H9 (cell line): ENCODE results near the gene CHM. TPM values are rescaled to one million over a fixed set of nuclear protein-coding genes. Genes with fewer than 3 reads are reported as not detected.

Source experiments
- DNase-seq: peaks from one replicate; pipeline ENCODE4 v3.0.0-alpha.2; 2017
- H2AFZ ChIP-seq: one replicate; pipeline ENCODE4 v1.6.1; 2013; ENCODE audit warnings: mild to moderate bottlenecking, low read length, control low read depth, moderate library complexity
- H2AK5ac ChIP-seq: 2 replicates; pipeline ENCODE4 v1.6.1; 2013; ENCODE audit warnings: low read length, control low read depth, mixed read lengths; ENCODE audit not compliant: insufficient read length
- H2BK120ac ChIP-seq: one replicate; pipeline ENCODE4 v1.6.1; 2013; ENCODE audit warnings: low read depth, mild to moderate bottlenecking, low read length, control low read depth, inconsistent platforms; ENCODE audit not compliant: poor library complexity, severe bottlenecking
- H2BK12ac ChIP-seq: 2 replicates; pipeline ENCODE4 v1.6.1; 2013; ENCODE audit warnings: low read length, control low read depth, mixed read lengths, low read depth; ENCODE audit not compliant: insufficient read length
- H2BK15ac ChIP-seq: 2 replicates; pipeline ENCODE4 v1.6.1; 2013; ENCODE audit warnings: low read depth, low read length, control low read depth
- H2BK20ac ChIP-seq: one replicate; pipeline ENCODE4 v1.6.1; 2013; ENCODE audit warnings: low read depth, mild to moderate bottlenecking, low read length, control low read depth, inconsistent platforms; ENCODE audit not compliant: poor library complexity, severe bottlenecking
- H2BK5ac ChIP-seq: 2 replicates; pipeline ENCODE4 v1.6.1; 2013; ENCODE audit warnings: low read length, control low read depth, mixed read lengths; ENCODE audit not compliant: insufficient read length
- H3K14ac ChIP-seq: 2 replicates; pipeline ENCODE4 v1.6.1; 2013; ENCODE audit warnings: low read length, control low read depth; ENCODE audit not compliant: insufficient read depth
- H3K18ac ChIP-seq: 2 replicates; pipeline ENCODE4 v1.6.1; 2013; ENCODE audit warnings: low read depth, mild to moderate bottlenecking, mixed read lengths, low read length, control low read depth; ENCODE audit not compliant: insufficient read length
- H3K23ac ChIP-seq: 2 replicates; pipeline ENCODE4 v1.6.1; 2013; ENCODE audit warnings: low read length, control low read depth, mixed read lengths, low read depth; ENCODE audit not compliant: insufficient read length
- H3K23me2 ChIP-seq: 2 replicates; pipeline ENCODE4 v1.6.1; 2013; ENCODE audit warnings: low read depth, mild to moderate bottlenecking, mixed read lengths, low read length, control low read depth; ENCODE audit not compliant: insufficient read length, poor library complexity, severe bottlenecking
- H3K27ac ChIP-seq: 2 replicates; pipeline ENCODE4 v1.5.1; 2013; ENCODE audit warnings: low read length, control low read depth, mixed read lengths, low read depth; ENCODE audit not compliant: insufficient read length
- H3K27me3 ChIP-seq: 2 replicates; pipeline ENCODE4 v1.6.1; 2013; ENCODE audit warnings: low read length, control low read depth, inconsistent platforms; ENCODE audit not compliant: insufficient read depth
- H3K4ac ChIP-seq: 2 replicates; pipeline ENCODE4 v1.6.1; 2013; ENCODE audit warnings: low read depth, mild to moderate bottlenecking, control low read depth, inconsistent platforms, low read length, moderate library complexity
- H3K4me1 ChIP-seq: 2 replicates; pipeline ENCODE4 v1.6.1; 2013; ENCODE audit warnings: low read length, control low read depth, inconsistent platforms; ENCODE audit not compliant: insufficient read depth
- H3K4me2 ChIP-seq: 2 replicates; pipeline ENCODE4 v1.6.1; 2013; ENCODE audit warnings: low read length, control low read depth, mixed read lengths; ENCODE audit not compliant: insufficient read length, insufficient read depth
- H3K56ac ChIP-seq: 2 replicates; pipeline ENCODE4 v1.6.1; 2013; ENCODE audit warnings: low read depth, mild to moderate bottlenecking, mixed read lengths, low read length, control low read depth; ENCODE audit not compliant: insufficient read length
- H3K79me1 ChIP-seq: 2 replicates; pipeline ENCODE4 v1.6.1; 2013; ENCODE audit warnings: low read depth, mild to moderate bottlenecking, moderate library complexity, low read length, control low read depth, inconsistent platforms; ENCODE audit not compliant: insufficient read depth, poor library complexity, severe bottlenecking
- H3K79me2 ChIP-seq: 2 replicates; pipeline ENCODE4 v1.6.1; 2013; ENCODE audit warnings: low read length, control low read depth, inconsistent platforms; ENCODE audit not compliant: insufficient read depth
- H3K9ac ChIP-seq: 2 replicates; pipeline ENCODE4 v1.6.1; 2013; ENCODE audit warnings: low read length, control low read depth, mixed read lengths; ENCODE audit not compliant: insufficient read length; ENCODE audit errors: extremely low read depth
- H3K9me3 ChIP-seq: one replicate; pipeline ENCODE4 v1.6.1; 2013; ENCODE audit warnings: low read depth, low read length, inconsistent platforms; ENCODE audit not compliant: control insufficient read depth
- H3T11ph ChIP-seq: one replicate; pipeline ENCODE4 v1.6.1; 2013; ENCODE audit warnings: mild to moderate bottlenecking, low read length, control low read depth, inconsistent platforms
- H4K20me1 ChIP-seq: one replicate; pipeline ENCODE4 v1.6.1; 2013; ENCODE audit not compliant: control insufficient read depth, insufficient read length, insufficient read depth
- H4K5ac ChIP-seq: 2 replicates; pipeline ENCODE4 v1.6.1; 2013; ENCODE audit warnings: low read depth, mild to moderate bottlenecking, mixed read lengths, low read length, control low read depth; ENCODE audit not compliant: insufficient read length
- H4K8ac ChIP-seq: replicated peaks from 2 replicates; pipeline ENCODE4 v1.6.1; 2013; ENCODE audit warnings: low read length, control low read depth, mixed read lengths, low read depth; ENCODE audit not compliant: insufficient read length
- H4K91ac ChIP-seq: 2 replicates; pipeline ENCODE4 v1.6.1; 2013; ENCODE audit warnings: low read depth, mild to moderate bottlenecking, moderate library complexity, mixed read lengths, low read length, control low read depth; ENCODE audit not compliant: insufficient read length
- H3K27ac Mint-ChIP-seq, 3 experiments: 2 replicates in 2 of 3; 3 replicates in 1 of 3; pipeline ENCODE4 v1.8.0; 2020 to 2021; ENCODE audit warnings: mixed read lengths in 3 of 3, mild to moderate bottlenecking in 1 of 3, moderate library complexity in 1 of 3
- H3K27me3 Mint-ChIP-seq: 2 replicates; pipeline ENCODE4 v1.8.0; 2021; ENCODE audit warnings: low read depth, mild to moderate bottlenecking, moderate library complexity, mixed read lengths
- H3K36me3 Mint-ChIP-seq, 3 experiments: 2 replicates in 2 of 3; 3 replicates in 1 of 3; pipeline ENCODE4 v1.8.0; 2020 to 2021; ENCODE audit warnings: low read depth in 3 of 3, mixed read lengths in 3 of 3; ENCODE audit not compliant: insufficient read depth in 1 of 3
- H3K4me1 Mint-ChIP-seq, 2 experiments: 2 replicates each; pipeline ENCODE4 v1.8.0; 2020; ENCODE audit warnings: mixed read lengths in 2 of 2
- H3K4me3 Mint-ChIP-seq, 2 experiments: 2 replicates in 1 of 2; 3 replicates in 1 of 2; pipeline ENCODE4 v1.8.0; 2020 to 2021; ENCODE audit warnings: mild to moderate bottlenecking in 2 of 2, mixed read lengths in 2 of 2, moderate library complexity in 1 of 2
- H3K9me3 Mint-ChIP-seq, 2 experiments: 2 replicates in 1 of 2; 3 replicates in 1 of 2; pipeline ENCODE4 v1.8.0; 2020; ENCODE audit warnings: mild to moderate bottlenecking in 2 of 2, mixed read lengths in 2 of 2, moderate library complexity in 1 of 2
- total RNA-seq: library from RNA; stranded (reverse); gene quantifications from 2 replicates; pipeline ENCODE4 v1.2.1, GENCODE V29; 2021
- TF ChIP-seq, protein P1 (sequence below): fragments of 200-600 bp; sonication (generic); conservative IDR thresholded peaks from 3 replicates; pipeline ENCODE4 v1.8.0; 2021; ENCODE audit warnings: antibody characterized with exemption, mild to moderate bottlenecking

The CHM gene
- total RNA-seq, 1 experiment from 2014 or later, result 28.4 TPM

- no peak overlapping the region for H3K4me2 ChIP-seq
- H3K27ac ChIP-seq, result no peak overlapping the region
- H3K56ac ChIP-seq, result no peak overlapping the region
- no peak overlapping the region for H3T11ph ChIP-seq
- H3K9me3 ChIP-seq, result no peaks in the 10 kb centered on the region
- Mint-ChIP-seq H3K27me3 (no peaks in the 10 kb centered on the region), H3K9me3 (peaks cover 0 to 18% of the 10 kb centered on the region in 2 experiments; a peak in 3 of 5 replicates), H3K4me1 (no peaks in the 10 kb centered on the region), H3K4me3 (no peak overlapping the region), H3K36me3 (peaks cover 1 to 7% (median 3%) of the 10 kb centered on the region in 3 experiments; a peak in 5 of 7 replicates), H3K27ac (no peak overlapping the region)
- H4K8ac ChIP-seq, result no peak overlapping the region
- H2AFZ ChIP-seq, result no peak overlapping the region
- no peak overlapping the region for H3K9ac ChIP-seq
- no peaks in the 10 kb centered on the region for H3K23me2 ChIP-seq
- no peaks in the 10 kb centered on the region for H4K20me1 ChIP-seq
- H2BK5ac ChIP-seq, result no peak overlapping the region
- no peak overlapping the region for H3K18ac ChIP-seq
- H2BK20ac ChIP-seq, result no peak overlapping the region
- no peak for DNase-seq
- H2BK12ac ChIP-seq, result no peak overlapping the region
- H3K79me2 ChIP-seq, result no peaks in the 10 kb centered on the region
- TF ChIP-seq, protein P1, sequence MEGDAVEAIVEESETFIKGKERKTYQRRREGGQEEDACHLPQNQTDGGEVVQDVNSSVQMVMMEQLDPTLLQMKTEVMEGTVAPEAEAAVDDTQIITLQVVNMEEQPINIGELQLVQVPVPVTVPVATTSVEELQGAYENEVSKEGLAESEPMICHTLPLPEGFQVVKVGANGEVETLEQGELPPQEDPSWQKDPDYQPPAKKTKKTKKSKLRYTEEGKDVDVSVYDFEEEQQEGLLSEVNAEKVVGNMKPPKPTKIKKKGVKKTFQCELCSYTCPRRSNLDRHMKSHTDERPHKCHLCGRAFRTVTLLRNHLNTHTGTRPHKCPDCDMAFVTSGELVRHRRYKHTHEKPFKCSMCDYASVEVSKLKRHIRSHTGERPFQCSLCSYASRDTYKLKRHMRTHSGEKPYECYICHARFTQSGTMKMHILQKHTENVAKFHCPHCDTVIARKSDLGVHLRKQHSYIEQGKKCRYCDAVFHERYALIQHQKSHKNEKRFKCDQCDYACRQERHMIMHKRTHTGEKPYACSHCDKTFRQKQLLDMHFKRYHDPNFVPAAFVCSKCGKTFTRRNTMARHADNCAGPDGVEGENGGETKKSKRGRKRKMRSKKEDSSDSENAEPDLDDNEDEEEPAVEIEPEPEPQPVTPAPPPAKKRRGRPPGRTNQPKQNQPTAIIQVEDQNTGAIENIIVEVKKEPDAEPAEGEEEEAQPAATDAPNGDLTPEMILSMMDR, result no peak
- H3K4me1 ChIP-seq, result no peaks in the 10 kb centered on the region
- no peaks in the 10 kb centered on the region for H3K79me1 ChIP-seq
- no peak overlapping the region for H2BK15ac ChIP-seq
- no peak overlapping the region for H2BK120ac ChIP-seq
- H4K91ac ChIP-seq, result no peak overlapping the region
- H3K14ac ChIP-seq, result no peak overlapping the region
- H4K5ac ChIP-seq, result no peak overlapping the region
- no peak overlapping the region for H3K23ac ChIP-seq
- H3K27me3 ChIP-seq, result no peaks in the 10 kb centered on the region
- H2AK5ac ChIP-seq, result no peak overlapping the region
- no peak overlapping the region for H3K4ac ChIP-seq
Measured at GRCh38 chrX:85859426-85859825, 187.9 kb downstream of the CHM start.
